Activated CD4-positive, CD25-positive, alpha-beta regulatory T cell treated with anti-CD3 and anti-CD28 coated beads, Interleukin-2, amount 50 U/mL, for 72 hours (primary cell): ENCODE data around the gene DPEP1.
"Not testable (repeated sequence)": the region's sequence is repeated elsewhere in the genome, so short reads cannot be mapped to it uniquely, and the experiment has no call there.

Experiments used
- DNase-seq: peaks from one replicate; pipeline ENCODE4 v3.0.0; 2021

Gene DPEP1

DNA sequence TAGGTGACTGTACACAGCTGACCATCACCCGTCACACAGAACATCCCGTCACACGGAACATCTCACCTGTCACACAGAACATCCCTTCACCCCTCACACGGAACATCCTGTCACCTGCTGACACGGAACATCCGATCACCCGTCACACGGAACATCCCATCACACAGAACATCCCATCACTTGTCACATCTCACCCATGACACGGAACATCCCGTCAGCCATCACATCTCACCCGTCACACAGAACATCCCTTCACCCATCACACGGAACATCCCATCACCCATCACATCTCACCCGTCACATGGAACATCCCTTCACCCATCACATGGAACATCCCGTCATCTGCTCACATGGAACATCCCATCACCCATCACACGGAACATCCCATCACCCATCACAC, 34.1 kb upstream of the DPEP1 start:
- no peak for DNase-seq

DNA sequence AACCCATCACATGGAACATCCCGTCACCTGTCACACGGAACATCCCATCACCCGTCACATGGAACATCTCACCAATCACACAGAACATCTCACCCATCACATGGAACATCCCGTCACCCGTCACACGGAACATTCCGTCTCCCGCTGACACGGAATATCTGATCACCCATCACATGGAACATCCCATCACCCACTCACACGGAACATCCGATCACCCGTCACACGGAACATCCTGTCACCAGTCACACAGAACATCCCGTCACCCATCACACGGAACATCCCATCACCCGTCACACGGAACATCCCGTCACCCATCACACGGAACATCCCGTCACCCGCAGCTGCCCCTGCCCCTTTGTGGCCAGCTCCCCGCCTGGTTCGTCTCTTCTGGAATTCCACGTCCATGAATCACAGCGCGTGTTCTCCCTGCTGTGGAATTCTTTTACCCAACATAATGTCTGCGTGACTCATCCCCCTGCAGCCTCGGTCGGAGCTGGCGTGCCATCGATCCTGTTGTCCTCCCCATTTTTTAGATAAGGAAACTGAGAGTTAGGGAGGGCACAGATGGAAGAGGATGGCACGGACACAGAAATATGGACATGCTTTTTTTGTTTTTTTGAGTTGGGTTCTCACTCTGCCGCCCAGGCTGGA, 32.3 kb upstream of the DPEP1 start:
- DNase-seq, result no peak

- no peak for DNase-seq
Observed at GRCh38 chr16:89581861-89582563, 31.4 kb upstream of the DPEP1 start.

GRCh38 chr16:89582614-89583196, 30.7 kb upstream of the DPEP1 start:
- no peak for DNase-seq

DNA sequence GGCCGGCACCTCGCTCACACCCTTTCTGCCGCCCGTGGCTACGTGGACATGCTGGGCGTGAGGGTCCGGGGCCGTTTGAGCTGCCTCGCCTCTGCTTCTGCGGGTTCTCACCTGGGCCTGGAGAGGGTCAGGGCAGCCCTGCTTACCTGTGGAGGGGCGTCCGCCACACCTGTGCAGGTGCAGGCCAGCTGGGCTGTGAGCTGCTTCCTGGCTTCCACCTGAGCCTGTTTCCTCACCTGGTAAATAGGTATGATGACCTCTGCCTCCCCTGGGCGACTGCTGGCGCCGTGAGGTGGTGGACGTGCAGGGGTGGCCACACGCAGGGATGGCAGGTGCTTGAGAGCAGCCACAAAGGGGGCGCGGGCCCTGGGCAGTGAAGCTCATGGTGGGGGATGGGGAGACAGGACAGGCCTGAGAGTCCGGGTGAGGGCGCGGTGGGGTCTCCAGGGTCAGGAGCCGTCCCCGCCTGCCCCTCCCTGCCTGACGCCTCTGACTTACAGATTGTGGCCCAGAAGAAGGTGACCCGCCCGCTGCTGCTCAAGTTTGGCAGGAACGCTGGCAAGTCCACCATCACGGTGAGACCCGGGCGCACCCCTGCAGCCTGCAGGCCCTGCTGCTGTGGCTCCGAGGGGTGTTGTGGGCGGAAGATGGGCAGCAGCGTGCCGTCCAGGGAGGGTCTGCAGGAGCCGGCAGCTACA, 30.1 kb upstream of the DPEP1 start:
- no peak for DNase-seq

GRCh38 chr16:89583895-89584644, 29.4 kb upstream of the DPEP1 start:
- DNase-seq, result no peak

GRCh38 chr16:89584768-89585549, 28.5 kb upstream of the DPEP1 start:
- no peak for DNase-seq

GRCh38 chr16:89586218-89586617, 27.2 kb upstream of the DPEP1 start:
- no peak for DNase-seq

DNA sequence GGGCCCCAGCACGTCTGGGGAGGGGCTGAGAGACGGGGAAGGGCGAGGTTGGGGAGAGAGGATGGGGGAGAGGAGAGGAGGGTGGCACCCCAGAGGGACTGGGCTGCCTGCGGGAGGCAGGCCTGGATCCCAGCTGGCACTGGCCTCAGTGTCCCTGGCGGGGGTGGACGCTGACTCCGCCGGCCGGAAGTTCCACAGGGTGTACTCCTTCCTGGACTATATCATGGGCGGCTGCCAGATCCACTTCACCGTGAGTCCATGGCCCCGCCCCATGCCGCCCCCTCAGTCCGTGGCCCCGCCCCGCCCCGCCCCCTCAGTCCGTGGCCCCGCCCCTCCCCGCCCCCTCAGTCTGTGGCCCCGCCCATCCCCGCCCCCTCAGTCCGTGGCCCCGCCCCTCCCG, 26.6 kb upstream of the DPEP1 start:
- DNase-seq, result no peak

GRCh38 chr16:89587676-89588075, 25.8 kb upstream of the DPEP1 start:
- DNase-seq, result not testable (repeated sequence)

DNA sequence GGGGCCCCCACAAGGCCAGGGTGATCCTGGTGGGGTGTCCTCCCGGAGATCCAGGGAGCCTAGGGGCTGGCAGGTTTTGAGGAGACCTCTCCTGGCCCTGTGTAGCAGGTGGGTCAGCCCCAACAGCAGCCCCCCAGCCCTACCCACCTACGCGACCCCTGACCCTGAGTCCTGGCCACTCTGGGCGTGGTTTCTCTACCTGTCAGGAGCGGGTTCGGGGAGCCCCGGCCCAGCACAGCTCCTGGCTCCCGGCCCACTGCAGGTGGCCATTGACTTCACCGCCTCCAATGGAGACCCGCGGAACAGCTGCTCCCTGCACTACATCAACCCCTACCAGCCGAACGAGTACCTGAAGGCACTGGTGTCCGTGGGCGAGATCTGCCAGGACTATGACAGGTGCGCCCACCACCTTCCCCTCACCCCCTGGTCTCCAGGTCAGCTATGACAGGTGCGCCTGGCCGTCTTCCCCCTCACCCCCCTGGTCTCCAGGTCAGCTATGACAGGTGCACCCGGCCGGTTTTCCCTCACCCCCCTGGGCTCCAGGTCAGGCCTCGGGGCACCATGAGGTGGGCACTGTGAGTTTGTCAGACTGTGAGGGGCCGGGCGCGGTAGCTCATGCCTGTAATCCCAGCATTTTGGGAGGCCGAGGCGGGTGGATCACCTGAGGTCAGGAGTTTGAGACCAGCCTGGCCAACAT, 24.9 kb upstream of the DPEP1 start:
- DNase-seq, result no peak

GRCh38 chr16:89589241-89589926, 24.1 kb upstream of the DPEP1 start:
- DNase-seq, result no peak

DNA sequence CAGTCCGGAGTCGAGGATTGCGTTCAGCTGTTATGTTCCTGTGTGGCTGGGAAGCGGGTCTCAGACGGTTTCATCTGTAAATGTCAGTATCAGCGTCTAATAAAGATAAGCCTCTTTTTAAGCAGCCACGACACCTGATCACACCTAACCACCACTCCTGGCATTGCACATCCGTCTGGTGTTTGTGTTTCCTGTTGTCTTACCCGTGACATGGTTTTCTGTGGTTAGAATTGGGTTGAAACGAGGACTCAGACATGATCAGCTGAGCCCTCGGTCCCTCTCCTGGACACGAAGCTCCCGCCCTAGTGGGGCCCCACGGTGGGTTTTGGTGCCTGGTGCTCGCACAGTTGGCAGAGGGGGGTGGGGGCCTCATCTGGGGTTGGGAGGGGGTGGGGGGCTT, 19.6 kb upstream of the DPEP1 start:
- DNase-seq, result no peak

DNA sequence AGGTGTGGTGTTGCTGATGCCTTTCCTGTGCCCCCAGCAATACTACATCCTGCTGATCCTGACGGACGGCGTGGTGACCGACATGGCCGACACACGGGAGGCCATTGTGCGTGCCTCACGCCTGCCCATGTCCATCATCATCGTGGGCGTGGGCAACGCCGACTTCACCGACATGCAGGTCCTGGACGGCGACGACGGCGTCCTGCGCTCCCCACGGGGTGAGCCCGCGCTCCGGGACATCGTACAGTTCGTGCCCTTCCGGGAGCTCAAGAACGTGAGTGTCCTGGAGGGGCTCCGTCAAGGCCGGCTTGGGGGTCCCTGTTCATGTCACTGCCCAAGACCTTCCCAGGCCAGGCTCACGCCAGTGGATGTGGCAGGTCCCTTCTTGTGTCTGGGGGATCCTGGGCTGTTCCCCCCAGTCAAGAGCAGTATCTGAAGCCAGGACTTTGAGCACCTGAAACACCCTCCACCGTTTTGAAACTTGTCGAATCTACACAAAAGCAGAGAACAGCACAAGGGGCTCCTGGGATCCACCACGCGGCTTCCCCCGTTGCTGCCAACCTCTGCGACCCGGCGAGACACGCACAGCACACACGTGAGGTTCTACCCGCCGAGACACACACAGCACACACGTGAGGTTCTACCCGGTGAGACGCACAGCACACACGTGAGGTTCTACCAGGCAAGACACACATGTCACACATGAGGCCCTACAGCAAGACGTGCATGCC, 17.9 kb upstream of the DPEP1 start:
- DNase-seq, result no peak

- DNase-seq, result no peak
Observed at GRCh38 chr16:89596061-89596689, 17.3 kb upstream of the DPEP1 start.

DNA sequence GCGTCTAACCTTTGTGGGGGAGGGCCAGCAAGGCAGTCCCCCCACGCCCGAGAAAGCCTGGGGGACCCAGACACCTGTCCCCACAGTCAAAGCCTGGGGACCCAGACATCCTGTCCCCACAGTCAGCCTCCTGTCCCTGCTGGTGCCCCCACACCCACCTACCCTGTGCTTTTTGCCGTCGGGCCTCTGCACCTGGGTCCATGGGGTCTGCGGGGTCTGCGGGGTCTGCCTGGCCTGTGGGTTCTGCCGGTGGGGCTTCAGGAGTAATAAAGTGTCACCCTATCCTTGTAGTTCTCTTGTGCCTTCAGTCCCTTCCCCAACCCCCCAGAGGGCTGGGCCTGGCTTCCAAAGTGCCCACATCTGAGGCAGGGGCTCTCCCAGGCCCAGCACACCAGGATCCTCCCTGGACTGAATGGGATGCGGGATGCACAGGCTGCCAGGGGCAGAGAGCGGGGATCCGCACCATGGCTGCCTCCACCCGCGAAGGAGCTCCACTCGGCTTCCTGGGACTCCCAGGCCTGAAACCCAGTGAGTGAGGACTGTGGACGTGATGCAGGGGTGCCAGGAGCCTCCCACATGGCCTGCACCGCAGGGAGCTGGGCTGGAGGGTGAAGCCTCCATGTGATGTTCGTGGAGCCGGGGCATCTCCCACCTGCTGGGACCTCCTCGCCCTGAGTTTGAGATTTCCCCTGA, 16.3 kb upstream of the DPEP1 start:
- DNase-seq, result no peak

GRCh38 chr16:89598199-89598598, 15.2 kb upstream of the DPEP1 start:
- no peak for DNase-seq

DNA sequence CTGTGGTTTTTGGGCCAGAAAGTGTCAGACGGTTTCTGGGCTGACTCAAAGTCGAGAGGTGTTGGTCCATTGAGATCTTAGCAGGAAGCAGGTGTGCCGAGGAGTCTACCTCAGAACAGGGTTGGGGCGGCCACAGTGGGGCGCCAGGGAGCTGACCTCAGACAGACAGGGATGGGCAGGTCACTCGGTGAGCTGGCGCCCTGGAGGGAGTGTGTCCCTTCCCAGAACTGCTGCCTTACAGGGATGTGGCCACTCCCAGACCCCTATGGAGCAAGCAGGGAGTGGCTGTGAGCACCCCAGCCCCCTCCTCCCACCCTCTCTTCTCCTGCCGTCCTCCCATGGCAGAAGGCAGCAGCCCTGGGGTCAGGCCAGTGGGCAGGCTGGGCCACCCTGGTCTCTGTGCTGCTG, 14.0 kb upstream of the DPEP1 start:
- DNase-seq, result peak; percentile 52

DNA sequence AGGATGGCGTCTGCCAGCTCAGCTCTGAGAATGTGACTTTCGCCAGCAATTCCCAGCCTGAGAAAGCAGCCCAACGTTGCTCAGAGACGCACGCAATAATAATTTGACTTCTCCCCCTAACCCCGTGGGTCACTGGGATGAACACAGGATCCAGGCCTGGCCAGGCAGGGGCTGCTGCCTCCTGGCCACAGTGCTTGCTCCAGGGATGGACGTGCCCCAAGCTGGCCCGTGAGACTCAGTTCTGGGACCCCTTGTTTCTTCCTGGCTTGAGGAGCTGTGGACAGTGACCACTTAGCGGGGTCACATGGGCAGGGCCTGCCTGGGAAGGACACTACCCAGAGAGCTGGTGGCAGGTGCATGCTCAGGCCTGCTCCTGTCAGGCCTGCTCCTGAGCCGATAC, 13.5 kb upstream of the DPEP1 start:
- no peak for DNase-seq
